Osteoblast (primary cell): ENCODE data around the gene ATP1B2. TPM values are rescaled to one million over a fixed set of nuclear protein-coding genes. Genes with fewer than 3 reads are reported as not detected.

Experiments
- DNase-seq: peaks from one replicate; pipeline ENCODE4 v3.0.0; 2011; ENCODE audit warnings: low spot score, mixed read lengths; ENCODE audit not compliant: insufficient read length; ENCODE audit errors: missing footprints
- H2AFZ ChIP-seq: 2 replicates; pipeline ENCODE4 v1.6.0; 2011; ENCODE audit warnings: mild to moderate bottlenecking, low read length
- H3K27ac ChIP-seq: 2 replicates; pipeline ENCODE4 v1.5.1; 2011; ENCODE audit warnings: mild to moderate bottlenecking, low read depth, low read length, moderate library complexity
- H3K27me3 ChIP-seq: 2 replicates; pipeline ENCODE4 v1.6.0; 2012; ENCODE audit warnings: mild to moderate bottlenecking, control low read depth, inconsistent platforms, low read length, moderate library complexity; ENCODE audit not compliant: insufficient read depth
- H3K36me3 ChIP-seq: 2 replicates; pipeline ENCODE4 v1.5.1; 2011; ENCODE audit warnings: mild to moderate bottlenecking, low read length, control low read depth, moderate library complexity; ENCODE audit not compliant: insufficient read depth
- H3K4me1 ChIP-seq: 2 replicates; pipeline ENCODE4 v1.5.1; 2011; ENCODE audit warnings: mild to moderate bottlenecking, low read length, control low read depth, moderate library complexity; ENCODE audit not compliant: insufficient read depth
- H3K4me2 ChIP-seq: 2 replicates; pipeline ENCODE4 v1.6.0; 2011; ENCODE audit warnings: mild to moderate bottlenecking, low read length; ENCODE audit not compliant: insufficient read depth
- H3K4me3 ChIP-seq: fragments of 200-600 bp; sonication (generic); 3 replicates; pipeline ENCODE4 v1.5.1; 2012; ENCODE audit warnings: mild to moderate bottlenecking, low read length, inconsistent platforms; ENCODE audit not compliant: insufficient read depth
- H3K79me2 ChIP-seq: 2 replicates; pipeline ENCODE4 v1.6.0; 2012; ENCODE audit warnings: mild to moderate bottlenecking, low read length, control low read depth, inconsistent platforms; ENCODE audit not compliant: insufficient read depth
- H3K9me3 ChIP-seq: 2 replicates; pipeline ENCODE4 v1.5.1; 2011; ENCODE audit warnings: low read depth, low read length, control low read depth
- H4K20me1 ChIP-seq: 2 replicates; pipeline ENCODE4 v1.6.0; 2012; ENCODE audit warnings: mild to moderate bottlenecking, low read length, control low read depth; ENCODE audit not compliant: insufficient read depth
- total RNA-seq: library from RNA; depleted of rRNA; stranded (reverse); fragments of >200 nt; gene quantifications from 2 replicates; pipeline ENCODE4 v1.2.3, GENCODE V29; 2012
- TF ChIP-seq, protein P1 (sequence below): IDR thresholded peaks from 2 replicates; pipeline ENCODE4 v1.5.1; 2011; ENCODE audit warnings: mild to moderate bottlenecking, low read depth, low read length, moderate library complexity; ENCODE audit errors: extremely low read depth

The ATP1B2 gene
- total RNA-seq, 1 donor: under 0.01 TPM

DNA sequence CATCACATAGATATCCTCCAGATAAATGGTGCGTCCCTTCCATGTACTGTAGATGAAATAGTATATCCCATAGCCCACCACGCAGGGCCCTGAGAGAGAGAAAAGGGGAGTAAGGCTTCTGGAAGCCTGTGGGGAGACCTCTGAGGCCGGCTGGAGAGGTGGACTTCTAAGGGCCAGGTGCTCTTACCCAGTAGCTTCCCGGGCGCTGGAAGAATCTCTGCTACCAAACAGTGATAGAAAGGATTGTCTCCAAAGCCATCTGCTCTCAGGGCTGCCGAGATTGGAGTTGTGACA lies 23.8 kb upstream of the ATP1B2 start:
- peak overlapping the region; percentile 95 for H3K4me3 ChIP-seq
- DNase-seq: peak; percentile 88
- no peaks in the 10 kb centered on the region for H3K36me3 ChIP-seq
- peak overlapping the region; percentile 95 for H3K4me2 ChIP-seq
- no peaks in the 10 kb centered on the region for H3K9me3 ChIP-seq
- no peaks in the 10 kb centered on the region for H3K27me3 ChIP-seq
- TF ChIP-seq, protein P1, sequence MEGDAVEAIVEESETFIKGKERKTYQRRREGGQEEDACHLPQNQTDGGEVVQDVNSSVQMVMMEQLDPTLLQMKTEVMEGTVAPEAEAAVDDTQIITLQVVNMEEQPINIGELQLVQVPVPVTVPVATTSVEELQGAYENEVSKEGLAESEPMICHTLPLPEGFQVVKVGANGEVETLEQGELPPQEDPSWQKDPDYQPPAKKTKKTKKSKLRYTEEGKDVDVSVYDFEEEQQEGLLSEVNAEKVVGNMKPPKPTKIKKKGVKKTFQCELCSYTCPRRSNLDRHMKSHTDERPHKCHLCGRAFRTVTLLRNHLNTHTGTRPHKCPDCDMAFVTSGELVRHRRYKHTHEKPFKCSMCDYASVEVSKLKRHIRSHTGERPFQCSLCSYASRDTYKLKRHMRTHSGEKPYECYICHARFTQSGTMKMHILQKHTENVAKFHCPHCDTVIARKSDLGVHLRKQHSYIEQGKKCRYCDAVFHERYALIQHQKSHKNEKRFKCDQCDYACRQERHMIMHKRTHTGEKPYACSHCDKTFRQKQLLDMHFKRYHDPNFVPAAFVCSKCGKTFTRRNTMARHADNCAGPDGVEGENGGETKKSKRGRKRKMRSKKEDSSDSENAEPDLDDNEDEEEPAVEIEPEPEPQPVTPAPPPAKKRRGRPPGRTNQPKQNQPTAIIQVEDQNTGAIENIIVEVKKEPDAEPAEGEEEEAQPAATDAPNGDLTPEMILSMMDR: no peak
- H2AFZ ChIP-seq: peak overlapping the region; percentile 93
- H3K27ac ChIP-seq: peak overlapping the region; percentile 85
- peaks cover 5% of the 10 kb centered on the region for H3K4me1 ChIP-seq
- H4K20me1 ChIP-seq: no peaks in the 10 kb centered on the region
- peaks cover 15% of the 10 kb centered on the region for H3K79me2 ChIP-seq

DNA sequence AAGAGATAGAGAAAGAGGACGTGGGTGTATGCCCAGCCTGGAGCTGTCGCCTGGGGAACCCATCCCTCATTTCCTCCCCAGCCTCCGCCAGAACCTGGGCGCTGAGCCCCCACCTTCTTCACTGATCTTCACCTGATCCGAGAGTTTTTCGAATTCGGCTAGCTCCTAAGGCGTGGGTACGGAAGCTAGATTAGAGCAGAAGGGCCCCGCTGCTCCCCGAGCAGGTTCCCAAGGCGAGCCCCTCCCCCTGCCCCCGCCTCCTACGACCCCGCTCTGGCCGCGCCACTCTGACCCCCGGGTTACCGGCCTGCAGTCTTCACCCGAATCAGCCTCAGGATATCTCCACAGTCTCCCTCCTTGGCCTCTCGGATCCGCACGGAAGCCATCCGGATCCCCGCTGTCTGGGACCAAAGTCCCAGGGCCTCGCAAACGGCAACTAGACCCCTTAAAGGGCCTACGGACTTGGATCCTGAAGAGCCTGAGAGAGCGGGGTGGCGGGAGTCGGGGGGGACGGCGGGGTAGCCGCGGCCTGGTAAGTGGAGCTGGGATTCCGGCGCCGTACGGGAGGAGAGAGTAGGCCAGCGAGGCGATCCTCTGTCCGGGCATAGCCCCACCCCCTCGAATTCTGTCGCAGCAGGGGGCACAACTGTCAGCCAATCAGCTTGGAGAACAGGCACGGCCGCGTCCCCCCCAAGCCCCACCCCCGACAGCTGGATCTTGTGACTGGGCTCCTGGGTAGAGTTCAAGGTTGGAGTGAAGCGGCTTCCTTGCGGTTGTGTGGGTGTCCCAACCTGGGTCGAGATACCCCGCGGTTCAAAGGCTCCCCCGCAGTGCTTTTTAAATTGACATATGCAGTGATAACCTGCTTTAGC lies 23.2 kb upstream of the ATP1B2 start, which contains the start of gene SAT2:
SAT2 (minus strand) TSS at position 572 of the 872 bp plus-strand sequence; CDS start at position 386, 186 bp downstream.
- peak within 1 kb of the TSS; percentile 95 for H3K4me3 ChIP-seq
- H3K4me1 ChIP-seq: peaks cover 5% of the 10 kb centered on the region
- H2AFZ ChIP-seq: peak within 1 kb of the TSS; percentile 93
- H3K79me2 ChIP-seq: peaks cover 15% of the 10 kb centered on the region
- H3K9me3 ChIP-seq: no peaks in the 10 kb centered on the region
- peak within 1 kb of the TSS; percentile 85 for H3K27ac ChIP-seq
- DNase-seq: peak; percentile 100
- no peaks in the 10 kb centered on the region for H3K36me3 ChIP-seq
- peak within 1 kb of the TSS; percentile 95 for H3K4me2 ChIP-seq
- no peaks in the 10 kb centered on the region for H3K27me3 ChIP-seq
- H4K20me1 ChIP-seq: no peaks in the 10 kb centered on the region
- TF ChIP-seq, protein P1: no peak

DNA sequence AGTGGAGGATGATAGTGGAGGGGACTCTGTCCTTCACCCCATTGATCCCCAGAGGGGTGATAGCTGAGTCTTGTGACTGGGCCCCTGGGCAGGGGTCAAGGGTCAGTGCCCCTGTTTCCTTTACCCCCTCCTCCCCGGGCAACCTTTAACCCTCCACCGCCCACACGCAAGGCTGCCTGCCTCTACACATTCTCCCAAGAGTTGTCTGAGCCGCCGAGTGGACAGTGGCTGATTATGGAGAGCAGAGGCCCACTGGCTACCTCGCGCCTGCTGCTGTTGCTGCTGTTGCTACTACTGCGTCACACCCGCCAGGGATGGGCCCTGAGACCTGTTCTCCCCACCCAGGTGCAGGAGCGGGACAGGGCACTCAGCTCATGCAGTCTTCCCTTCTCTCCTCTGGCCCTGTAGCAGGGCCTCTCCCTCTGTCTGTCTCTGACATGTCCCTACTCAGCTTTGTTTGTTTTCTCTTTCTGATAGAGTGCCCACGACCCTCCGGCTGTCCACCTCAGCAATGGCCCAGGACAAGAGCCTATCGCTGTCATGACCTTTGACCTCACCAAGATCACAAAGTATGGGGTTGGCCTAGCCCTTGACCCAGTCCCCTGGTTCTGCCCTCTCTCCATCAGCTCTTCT lies 20.7 kb upstream of the ATP1B2 start, which contains the start of gene SHBG:
SHBG (plus strand) TSS at position 197 of the 633 bp plus-strand sequence; CDS start at position 235, 38 bp downstream.
- Histone ChIP-seq H3K27me3 (no peaks in the 10 kb centered on the region), H4K20me1 (no peaks in the 10 kb centered on the region), H3K36me3 (no peaks in the 10 kb centered on the region), H3K27ac (no peak within 1 kb of the TSS), H2AFZ (no peak within 1 kb of the TSS), H3K9me3 (no peaks in the 10 kb centered on the region), H3K4me2 (no peak within 1 kb of the TSS), H3K4me3 (no peak within 1 kb of the TSS), H3K79me2 (peaks cover 15% of the 10 kb centered on the region), H3K4me1 (peaks cover 5% of the 10 kb centered on the region)
- TF ChIP-seq, protein P1: no peak
- no peak for DNase-seq
